Measurements from ENCODE around the gene ZMAT2. TPM values are rescaled to one million over a fixed set of nuclear protein-coding genes. Genes with fewer than 3 reads are reported as not detected.
"Not testable (repeated sequence)": the region's sequence is repeated elsewhere in the genome, so short reads cannot be mapped to it uniquely, and the experiment has no call there.

ZMAT2 gene
- total RNA-seq, 1 donor from 2014 or later: 42.9 TPM

- H3K27me3 ChIP-seq (ENCODE audit: low read depth): no peaks in the 10 kb centered on the region
- H3K36me3 ChIP-seq: peaks cover 10% of the 10 kb centered on the region
- no peak for DNase-seq
- no peak for ATAC-seq
- no peak for TF ChIP-seq CTCF (IDR thresholded peaks at IDR 0.05)
- H3K4me3 ChIP-seq: peak overlapping the region; percentile 72
- H3K4me1 ChIP-seq: no peaks in the 10 kb centered on the region
- intact Hi-C loops (cut with DNase I): no loop called here
- H3K27ac ChIP-seq: no peak overlapping the region
- no peaks in the 10 kb centered on the region for H3K9me3 ChIP-seq
Observed at GRCh38 chr5:140711794-140712193, 11.5 kb downstream of the ZMAT2 start.

GRCh38 chr5:140713562-140714094 lies 13.4 kb downstream of the ZMAT2 start:
- intact Hi-C loops (cut with DNase I): no loop called here
- no peak overlapping the region for H3K4me3 ChIP-seq
- no peak overlapping the region for H3K27ac ChIP-seq
- no peaks in the 10 kb centered on the region for H3K9me3 ChIP-seq
- no peaks in the 10 kb centered on the region for H3K4me1 ChIP-seq
- DNase-seq: no peak
- ATAC-seq: no peak
- H3K36me3 ChIP-seq: no peaks in the 10 kb centered on the region
- no peak for TF ChIP-seq CTCF (IDR thresholded peaks at IDR 0.05)
- no peaks in the 10 kb centered on the region for H3K27me3 ChIP-seq (ENCODE audit: low read depth)

GRCh38 chr5:140716238-140716637 lies 16.0 kb downstream of the ZMAT2 start:
- H3K9me3 ChIP-seq; H3K36me3 ChIP-seq; H3K4me3 ChIP-seq; ATAC-seq; H3K27ac ChIP-seq; DNase-seq; H3K4me1 ChIP-seq; H3K27me3 ChIP-seq (ENCODE audit: low read depth); intact Hi-C loops (cut with DNase I): not testable (repeated sequence)

- ATAC-seq (no peak), DNase-seq (no peak)
- TF ChIP-seq CTCF (IDR thresholded peaks at IDR 0.05): no peak
- Histone ChIP-seq H3K36me3 (no peaks in the 10 kb centered on the region), H3K4me3 (no peak overlapping the region), H3K9me3 (no peaks in the 10 kb centered on the region), H3K4me1 (no peaks in the 10 kb centered on the region), H3K27ac (no peak overlapping the region), H3K27me3 (ENCODE audit: low read depth) (no peaks in the 10 kb centered on the region)
- intact Hi-C loops (cut with DNase I): no loop called here
Observed at GRCh38 chr5:140718266-140718592, 18.0 kb downstream of the ZMAT2 start.

GRCh38 chr5:140720738-140721137 lies 20.5 kb downstream of the ZMAT2 start:
- H3K27me3 ChIP-seq (ENCODE audit: low read depth); H3K9me3 ChIP-seq; intact Hi-C loops (cut with DNase I); H3K4me1 ChIP-seq; ATAC-seq; H3K27ac ChIP-seq; H3K4me3 ChIP-seq; DNase-seq; H3K36me3 ChIP-seq: not testable (repeated sequence)

GRCh38 chr5:140721395-140721794 lies 21.1 kb downstream of the ZMAT2 start:
- H3K36me3 ChIP-seq; H3K27me3 ChIP-seq (ENCODE audit: low read depth); H3K4me3 ChIP-seq; intact Hi-C loops (cut with DNase I); ATAC-seq; DNase-seq; H3K4me1 ChIP-seq; H3K9me3 ChIP-seq; H3K27ac ChIP-seq: not testable (repeated sequence)

GRCh38 chr5:140725799-140726471 lies 25.7 kb downstream of the ZMAT2 start:
- H3K27ac ChIP-seq: no peak overlapping the region
- DNase-seq: no peak

More at GRCh38 chr5:140725799-140726471, 25.7 kb downstream of the ZMAT2 start:
- TF ChIP-seq CTCF (IDR thresholded peaks at IDR 0.05): no peak
- Histone ChIP-seq H3K27me3 (ENCODE audit: low read depth) (peaks cover 9% of the 10 kb centered on the region), H3K9me3 (no peaks in the 10 kb centered on the region), H3K4me3 (peak overlapping the region; percentile 10), H3K4me1 (no peaks in the 10 kb centered on the region), H3K36me3 (no peaks in the 10 kb centered on the region)
- intact Hi-C loops (cut with DNase I): no loop called here
- ATAC-seq: peak; percentile 69 to 71

All from lower lobe of right lung (tissue), 2 donors.